ENCODE data around the gene PDZRN3. TPM values are rescaled to one million over a fixed set of nuclear protein-coding genes. Genes with fewer than 3 reads are reported as not detected.

Gene PDZRN3
- total and polyA plus RNA-seq, 2 experiments from 2014 or later = 7.5 to 14.0 TPM

DNA sequence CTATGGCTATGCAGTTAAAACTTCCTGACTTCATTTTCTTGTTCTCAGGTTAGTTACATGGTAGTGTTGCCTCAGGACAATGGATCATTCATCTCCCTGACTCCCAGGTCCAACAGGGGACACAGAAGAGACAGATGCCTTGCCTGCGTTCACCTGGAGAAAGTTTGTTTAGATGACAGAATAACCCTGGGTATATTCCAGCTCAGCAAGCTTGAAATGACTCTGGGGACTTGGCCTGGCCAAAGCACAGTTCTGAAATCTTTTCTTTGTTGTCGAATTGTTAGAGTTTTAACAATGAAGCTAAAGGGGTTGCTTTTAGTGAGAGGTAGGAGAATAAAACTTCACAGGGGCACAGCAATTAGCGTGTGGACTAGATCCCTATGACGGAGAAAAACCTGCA is 206.1 kb downstream of the PDZRN3 start:
- Histone ChIP-seq H3K4me2 (no peak overlapping the region), H3K36me3 (ENCODE audit: insufficient read depth) (no peaks in the 10 kb centered on the region), H2AFZ (no peak overlapping the region), H3K4me3 (no peak overlapping the region), H3F3A (replicated peaks; ENCODE audit: low read depth) (no peaks in the 10 kb centered on the region), H3K27ac (ENCODE audit: low read depth) (no peak overlapping the region), H3K4me1 (ENCODE audit: insufficient read depth) (peaks cover 8% of the 10 kb centered on the region; the same call in 1 of the 2 replicates), H4K20me1 (replicated peaks; ENCODE audit: insufficient read depth) (no peaks in the 10 kb centered on the region), H3K79me2 (replicated peaks; ENCODE audit: insufficient read depth) (no peaks in the 10 kb centered on the region; the same call in 1 of the 2 replicates), H3K9me2 (ENCODE audit: insufficient read depth) (peaks cover 5% of the 10 kb centered on the region; the same call in 1 of the 2 replicates), H3K27me3 (ENCODE audit: insufficient read depth) (no peaks in the 10 kb centered on the region)
- H3K36me3 Mint-ChIP-seq (ENCODE audit: low read depth) = no peaks in the 10 kb centered on the region; the same call in 2 of the 3 replicates
- H3K9me3 Mint-ChIP-seq = no peaks in the 10 kb centered on the region
- DNase-seq (ENCODE audit: low spot score) (no peak), ATAC-seq (no peak)
- no peak overlapping the region; the same call in 1 of the 2 replicates for H3K27ac Mint-ChIP-seq
- H3K4me3 Mint-ChIP-seq = no peak overlapping the region
- peaks cover 20% of the 10 kb centered on the region for H3K4me1 Mint-ChIP-seq
- H3K27me3 Mint-ChIP-seq (ENCODE audit: insufficient read depth, low read depth, poor library complexity) = peaks cover 1% of the 10 kb centered on the region
- TF ChIP-seq, protein P1, sequence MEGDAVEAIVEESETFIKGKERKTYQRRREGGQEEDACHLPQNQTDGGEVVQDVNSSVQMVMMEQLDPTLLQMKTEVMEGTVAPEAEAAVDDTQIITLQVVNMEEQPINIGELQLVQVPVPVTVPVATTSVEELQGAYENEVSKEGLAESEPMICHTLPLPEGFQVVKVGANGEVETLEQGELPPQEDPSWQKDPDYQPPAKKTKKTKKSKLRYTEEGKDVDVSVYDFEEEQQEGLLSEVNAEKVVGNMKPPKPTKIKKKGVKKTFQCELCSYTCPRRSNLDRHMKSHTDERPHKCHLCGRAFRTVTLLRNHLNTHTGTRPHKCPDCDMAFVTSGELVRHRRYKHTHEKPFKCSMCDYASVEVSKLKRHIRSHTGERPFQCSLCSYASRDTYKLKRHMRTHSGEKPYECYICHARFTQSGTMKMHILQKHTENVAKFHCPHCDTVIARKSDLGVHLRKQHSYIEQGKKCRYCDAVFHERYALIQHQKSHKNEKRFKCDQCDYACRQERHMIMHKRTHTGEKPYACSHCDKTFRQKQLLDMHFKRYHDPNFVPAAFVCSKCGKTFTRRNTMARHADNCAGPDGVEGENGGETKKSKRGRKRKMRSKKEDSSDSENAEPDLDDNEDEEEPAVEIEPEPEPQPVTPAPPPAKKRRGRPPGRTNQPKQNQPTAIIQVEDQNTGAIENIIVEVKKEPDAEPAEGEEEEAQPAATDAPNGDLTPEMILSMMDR (conservative IDR thresholded peaks at IDR 0.05; ENCODE audit: low read depth in 2 of 2) = no peak
- TF ChIP-seq EZH2phosphoT487 (IDR thresholded peaks at IDR 0.05; ENCODE audit: unreplicated experiment) (no peak), REST (IDR thresholded peaks at IDR 0.05; ENCODE audit: unreplicated experiment) (no peak), ZNF331 (CRISPR knock-in tag; IDR thresholded peaks at IDR 0.05; ENCODE audit: low read depth) (no peak), ZNF114 (CRISPR knock-in tag; IDR thresholded peaks at IDR 0.05) (no peak), EZH2 (IDR thresholded peaks at IDR 0.05; ENCODE audit: low read depth, unreplicated experiment) (no peak), ETS1 (IDR thresholded peaks at IDR 0.05) (no peak), ZNF462 (CRISPR knock-in tag; IDR thresholded peaks at IDR 0.05) (no peak), CREB1 (CRISPR knock-in tag; IDR thresholded peaks at IDR 0.05; ENCODE audit: low read depth) (no peak), STAT1 (IDR thresholded peaks at IDR 0.05; ENCODE audit: unreplicated experiment) (no peak), JUNB (IDR thresholded peaks at IDR 0.05; ENCODE audit: unreplicated experiment) (no peak), POLR2AphosphoS5 (IDR thresholded peaks at IDR 0.05; ENCODE audit: low read depth) (no peak), NANOG (IDR thresholded peaks at IDR 0.05; ENCODE audit: borderline replicate concordance) (no peak)
